Loucy (cell line): ENCODE results near the gene ZSWIM6.

Experiments used
- EZH2phosphoT487 ChIP-seq: fragments of 200-600 bp; IDR thresholded peaks from 2 replicates; pipeline ENCODE4 v1.6.1; 2018; ENCODE audit warnings: antibody characterized with exemption, mild to moderate bottlenecking, moderate library complexity, borderline replicate concordance
- TF ChIP-seq, protein P1 (sequence below): fragments of 200-600 bp; sonication (generic); conservative IDR thresholded peaks from 2 replicates; pipeline ENCODE4 v1.5.1; 2014; ENCODE audit warnings: mild to moderate bottlenecking, antibody characterized with exemption, low read length

- TF ChIP-seq, protein P1, sequence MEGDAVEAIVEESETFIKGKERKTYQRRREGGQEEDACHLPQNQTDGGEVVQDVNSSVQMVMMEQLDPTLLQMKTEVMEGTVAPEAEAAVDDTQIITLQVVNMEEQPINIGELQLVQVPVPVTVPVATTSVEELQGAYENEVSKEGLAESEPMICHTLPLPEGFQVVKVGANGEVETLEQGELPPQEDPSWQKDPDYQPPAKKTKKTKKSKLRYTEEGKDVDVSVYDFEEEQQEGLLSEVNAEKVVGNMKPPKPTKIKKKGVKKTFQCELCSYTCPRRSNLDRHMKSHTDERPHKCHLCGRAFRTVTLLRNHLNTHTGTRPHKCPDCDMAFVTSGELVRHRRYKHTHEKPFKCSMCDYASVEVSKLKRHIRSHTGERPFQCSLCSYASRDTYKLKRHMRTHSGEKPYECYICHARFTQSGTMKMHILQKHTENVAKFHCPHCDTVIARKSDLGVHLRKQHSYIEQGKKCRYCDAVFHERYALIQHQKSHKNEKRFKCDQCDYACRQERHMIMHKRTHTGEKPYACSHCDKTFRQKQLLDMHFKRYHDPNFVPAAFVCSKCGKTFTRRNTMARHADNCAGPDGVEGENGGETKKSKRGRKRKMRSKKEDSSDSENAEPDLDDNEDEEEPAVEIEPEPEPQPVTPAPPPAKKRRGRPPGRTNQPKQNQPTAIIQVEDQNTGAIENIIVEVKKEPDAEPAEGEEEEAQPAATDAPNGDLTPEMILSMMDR: 0 out of 2 replicates have a peak, but pooled peaks have one; percentile 16
- no peak for TF ChIP-seq EZH2phosphoT487
These were observed 42.8 kb upstream of the ZSWIM6 start for GRCh38 chr5:61289241-61289640.
